WTC11 (cell line): ENCODE results near the gene CHRNB1. TPM values are rescaled to one million over a fixed set of nuclear protein-coding genes. Genes with fewer than 3 reads are reported as not detected.

Source experiments
- ATAC-seq: fragments of 200-7000 bp; cut with Tn5 transposase; 2 replicates; pipeline ENCODE4 v1.10.0; 2021; ENCODE audit warnings: mild to moderate bottlenecking, moderate library complexity
- CTCF ChIA-PET: fragments of 300-600 bp; sonication (Branson Sonifier 250); formaldehyde crosslinking; loops from one replicate; lab custom pipeline; 2021; ENCODE audit warnings: antibody characterized with exemption; lab: Charles Lee
- POLR2A ChIA-PET: fragments of 350-600 bp; sonication (Branson Sonifier 250); formaldehyde crosslinking; loops from one replicate; lab custom pipeline; 2021; ENCODE audit warnings: antibody characterized with exemption; lab: Charles Lee
- DNase-seq: peaks from one replicate; pipeline ENCODE4 v3.0.0; 2021; ENCODE audit warnings: low spot score
- H3K27ac Mint-ChIP-seq: 2 replicates; pipeline ENCODE4 v1.8.0; 2021; ENCODE audit warnings: mixed read lengths
- H3K27me3 Mint-ChIP-seq: 2 replicates; pipeline ENCODE4 v1.8.0; 2021; ENCODE audit warnings: low read depth, mild to moderate bottlenecking, moderate library complexity, mixed read lengths
- H3K36me3 Mint-ChIP-seq: 2 replicates; pipeline ENCODE4 v1.8.0; 2021; ENCODE audit warnings: mixed read lengths
- H3K4me1 Mint-ChIP-seq: 2 replicates; pipeline ENCODE4 v1.8.0; 2022; ENCODE audit warnings: mixed read lengths
- H3K4me3 Mint-ChIP-seq: 2 replicates; pipeline ENCODE4 v1.8.0; 2021; ENCODE audit warnings: mild to moderate bottlenecking, moderate library complexity, mixed read lengths
- H3K9me3 Mint-ChIP-seq: 2 replicates; pipeline ENCODE4 v1.8.0; 2021; ENCODE audit warnings: mixed read lengths
- ATF1 ChIP-seq: sonication (generic); formaldehyde crosslinking; IDR thresholded peaks from 2 replicates; pipeline ENCODE4 v1.8.1; 2023; ENCODE audit warnings: mild to moderate bottlenecking, moderate library complexity, missing genetic modification reagents
- EMX1 ChIP-seq: fragments of 250-450 bp; sonication (Bioruptor Pico); IDR thresholded peaks from 2 replicates; pipeline ENCODE4 v1.8.0; 2021; ENCODE audit warnings: mild to moderate bottlenecking
- ETV6 ChIP-seq: sonication (generic); formaldehyde crosslinking; IDR thresholded peaks from 2 replicates; pipeline ENCODE4 v1.8.1; 2022; ENCODE audit warnings: mild to moderate bottlenecking, missing genetic modification reagents
- FOXJ3 ChIP-seq: sonication (generic); formaldehyde crosslinking; IDR thresholded peaks from 2 replicates; pipeline ENCODE4 v1.9.0; 2021; ENCODE audit warnings: missing genetic modification reagents, mild to moderate bottlenecking, borderline replicate concordance
- GABPB1 ChIP-seq: sonication (generic); formaldehyde crosslinking; IDR thresholded peaks from 2 replicates; pipeline ENCODE4 v1.8.1; 2023; ENCODE audit warnings: mild to moderate bottlenecking, missing genetic modification reagents
- GRHL2 ChIP-seq: fragments of 250-450 bp; sonication (Bioruptor Pico); IDR thresholded peaks from 2 replicates; pipeline ENCODE4 v1.8.0; 2022; ENCODE audit warnings: mild to moderate bottlenecking, moderate library complexity; ENCODE audit not compliant: insufficient replicate concordance, severe bottlenecking
- NFATC4 ChIP-seq: fragments of 250-450 bp; sonication (Bioruptor Pico); IDR thresholded peaks from 2 replicates; pipeline ENCODE4 v1.9.0; 2021; ENCODE audit warnings: mild to moderate bottlenecking
- NFE2L1 ChIP-seq: sonication (generic); formaldehyde crosslinking; IDR thresholded peaks from 2 replicates; pipeline ENCODE4 v1.8.1; 2023; ENCODE audit warnings: missing genetic modification reagents
- NR1H2 ChIP-seq: sonication (generic); formaldehyde crosslinking; IDR thresholded peaks from 2 replicates; pipeline ENCODE4 v1.9.0; 2021; ENCODE audit warnings: mild to moderate bottlenecking, moderate library complexity, missing genetic modification reagents
- RELA ChIP-seq: sonication (generic); formaldehyde crosslinking; IDR thresholded peaks from 2 replicates; pipeline ENCODE4 v1.8.1; 2022; ENCODE audit warnings: missing genetic modification reagents, mild to moderate bottlenecking, borderline replicate concordance
- RORB ChIP-seq: fragments of 250-450 bp; sonication (Bioruptor Pico); IDR thresholded peaks from 2 replicates; pipeline ENCODE4 v1.9.0; 2021; ENCODE audit warnings: mild to moderate bottlenecking
- SMAD4 ChIP-seq: sonication (generic); formaldehyde crosslinking; IDR thresholded peaks from 2 replicates; pipeline ENCODE4 v1.8.0; 2022; ENCODE audit warnings: mild to moderate bottlenecking, missing genetic modification reagents
- ZNF138 ChIP-seq: sonication (generic); formaldehyde crosslinking; conservative IDR thresholded peaks from 2 replicates; pipeline ENCODE4 v1.8.1; 2022; ENCODE audit warnings: mild to moderate bottlenecking, moderate library complexity, missing genetic modification reagents
- ZNF317 ChIP-seq: sonication (generic); formaldehyde crosslinking; IDR thresholded peaks from 2 replicates; pipeline ENCODE4 v1.8.1; 2023; ENCODE audit warnings: low read depth, mild to moderate bottlenecking, moderate library complexity, missing genetic modification reagents, borderline replicate concordance
- ZNF396 ChIP-seq: fragments of 250-450 bp; sonication (Bioruptor Pico); IDR thresholded peaks from 2 replicates; pipeline ENCODE4 v1.8.0; 2021; ENCODE audit warnings: mild to moderate bottlenecking, moderate library complexity, borderline replicate concordance
- total RNA-seq: library from RNA; stranded (reverse); gene quantifications from 3 replicates; pipeline ENCODE4 v1.2.3, GENCODE V29; 2021
- TF ChIP-seq, protein P1 (sequence below): sonication (generic); formaldehyde crosslinking; IDR thresholded peaks from 2 replicates; pipeline ENCODE4 v1.8.0; 2022; ENCODE audit warnings: mild to moderate bottlenecking, missing genetic modification reagents
- TF ChIP-seq, protein P2 (sequence below): fragments of 250-450 bp; sonication (Bioruptor Pico); IDR thresholded peaks from 2 replicates; pipeline ENCODE4 v1.9.0; 2021; ENCODE audit warnings: mild to moderate bottlenecking
- TF ChIP-seq, protein P3 (sequence below): sonication (generic); formaldehyde crosslinking; IDR thresholded peaks from 2 replicates; pipeline ENCODE4 v1.8.1; 2022; ENCODE audit warnings: mild to moderate bottlenecking, moderate library complexity, missing genetic modification reagents
- TF ChIP-seq, protein P4 (sequence below): sonication (generic); formaldehyde crosslinking; conservative IDR thresholded peaks from 2 replicates; pipeline ENCODE4 v1.8.1; 2022; ENCODE audit warnings: mild to moderate bottlenecking, missing genetic modification reagents
- TF ChIP-seq, protein P5 (sequence below): fragments of 250-450 bp; sonication (Bioruptor Pico); IDR thresholded peaks from 2 replicates; pipeline ENCODE4 v2.1.2; 2022; ENCODE audit warnings: mild to moderate bottlenecking, moderate library complexity
- TF ChIP-seq, protein P6 (sequence below): sonication (generic); formaldehyde crosslinking; IDR thresholded peaks from 2 replicates; pipeline ENCODE4 v1.8.1; 2023; ENCODE audit warnings: mild to moderate bottlenecking, missing genetic modification reagents
- TF ChIP-seq, protein P7 (sequence below): sonication (generic); formaldehyde crosslinking; IDR thresholded peaks from 2 replicates; pipeline ENCODE4 v1.8.0; 2023; ENCODE audit warnings: mild to moderate bottlenecking, missing genetic modification reagents

Gene CHRNB1
- total RNA-seq, 1 experiment from 2014 or later, result 16.0 TPM

DNA sequence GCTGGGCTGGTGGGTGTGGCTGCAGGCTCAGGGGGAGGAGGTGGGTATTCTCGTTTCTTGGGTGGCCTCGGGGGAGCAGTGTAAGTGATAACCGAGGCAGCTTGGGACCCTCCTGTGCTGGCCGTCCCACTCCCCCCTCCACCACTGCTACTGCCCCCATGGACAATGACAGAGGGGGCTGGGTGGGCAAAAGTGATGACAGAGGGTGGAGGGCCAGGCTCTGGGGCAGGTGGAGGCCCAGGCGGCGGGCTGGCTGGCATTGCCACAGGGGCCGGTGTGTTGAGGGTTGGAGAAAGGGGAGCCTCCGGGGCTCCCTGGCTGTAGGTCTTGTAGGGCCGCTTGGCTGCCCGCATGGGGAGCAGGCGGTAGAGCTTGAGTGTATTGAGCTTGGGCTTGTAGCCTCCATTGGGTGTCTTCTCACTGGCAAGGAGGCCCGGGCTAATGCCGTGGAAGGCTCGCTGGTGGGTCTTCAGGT is 18.5 kb downstream of the CHRNB1 start:
- Mint-ChIP-seq H3K27me3 (peaks cover 9% of the 10 kb centered on the region), H3K4me1 (peaks cover 17% of the 10 kb centered on the region), H3K27ac (no peak overlapping the region), H3K4me3 (no peak overlapping the region), H3K9me3 (no peaks in the 10 kb centered on the region), H3K36me3 (no peaks in the 10 kb centered on the region)
- ChIA-PET CTCF (interaction anchor here (0.6 kb wide), 1 partner anchor 93 kb away, joined by 3 read pairs; no protein-coding TSS in a partner anchor), POLR2A (interaction anchor here (0.5 kb wide), 1 partner anchor 84 kb away, joined by 4 read pairs; no protein-coding TSS in a partner anchor)
- no peak for TF ChIP-seq ZNF138 (CRISPR knock-in tag)
- TF ChIP-seq SMAD4 (CRISPR knock-in tag), result no peak
- TF ChIP-seq RORB (CRISPR knock-in tag), result no peak
- no peak for TF ChIP-seq ETV6 (CRISPR knock-in tag)
- TF ChIP-seq, protein P1, sequence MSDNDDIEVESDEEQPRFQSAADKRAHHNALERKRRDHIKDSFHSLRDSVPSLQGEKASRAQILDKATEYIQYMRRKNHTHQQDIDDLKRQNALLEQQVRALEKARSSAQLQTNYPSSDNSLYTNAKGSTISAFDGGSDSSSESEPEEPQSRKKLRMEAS (CRISPR knock-in tag), result no peak
- no peak for TF ChIP-seq FOXJ3 (CRISPR knock-in tag)
- TF ChIP-seq NR1H2 (CRISPR knock-in tag), result no peak
- no peak for TF ChIP-seq GABPB1 (CRISPR knock-in tag)
- no peak for TF ChIP-seq ZNF396 (CRISPR knock-in tag)
- no peak for TF ChIP-seq NFE2L1 (CRISPR knock-in tag)
- TF ChIP-seq ZNF317 (CRISPR knock-in tag), result no peak
- TF ChIP-seq, protein P2, sequence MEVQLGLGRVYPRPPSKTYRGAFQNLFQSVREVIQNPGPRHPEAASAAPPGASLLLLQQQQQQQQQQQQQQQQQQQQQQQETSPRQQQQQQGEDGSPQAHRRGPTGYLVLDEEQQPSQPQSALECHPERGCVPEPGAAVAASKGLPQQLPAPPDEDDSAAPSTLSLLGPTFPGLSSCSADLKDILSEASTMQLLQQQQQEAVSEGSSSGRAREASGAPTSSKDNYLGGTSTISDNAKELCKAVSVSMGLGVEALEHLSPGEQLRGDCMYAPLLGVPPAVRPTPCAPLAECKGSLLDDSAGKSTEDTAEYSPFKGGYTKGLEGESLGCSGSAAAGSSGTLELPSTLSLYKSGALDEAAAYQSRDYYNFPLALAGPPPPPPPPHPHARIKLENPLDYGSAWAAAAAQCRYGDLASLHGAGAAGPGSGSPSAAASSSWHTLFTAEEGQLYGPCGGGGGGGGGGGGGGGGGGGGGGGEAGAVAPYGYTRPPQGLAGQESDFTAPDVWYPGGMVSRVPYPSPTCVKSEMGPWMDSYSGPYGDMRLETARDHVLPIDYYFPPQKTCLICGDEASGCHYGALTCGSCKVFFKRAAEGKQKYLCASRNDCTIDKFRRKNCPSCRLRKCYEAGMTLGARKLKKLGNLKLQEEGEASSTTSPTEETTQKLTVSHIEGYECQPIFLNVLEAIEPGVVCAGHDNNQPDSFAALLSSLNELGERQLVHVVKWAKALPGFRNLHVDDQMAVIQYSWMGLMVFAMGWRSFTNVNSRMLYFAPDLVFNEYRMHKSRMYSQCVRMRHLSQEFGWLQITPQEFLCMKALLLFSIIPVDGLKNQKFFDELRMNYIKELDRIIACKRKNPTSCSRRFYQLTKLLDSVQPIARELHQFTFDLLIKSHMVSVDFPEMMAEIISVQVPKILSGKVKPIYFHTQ (CRISPR knock-in tag), result no peak
- TF ChIP-seq, protein P3, sequence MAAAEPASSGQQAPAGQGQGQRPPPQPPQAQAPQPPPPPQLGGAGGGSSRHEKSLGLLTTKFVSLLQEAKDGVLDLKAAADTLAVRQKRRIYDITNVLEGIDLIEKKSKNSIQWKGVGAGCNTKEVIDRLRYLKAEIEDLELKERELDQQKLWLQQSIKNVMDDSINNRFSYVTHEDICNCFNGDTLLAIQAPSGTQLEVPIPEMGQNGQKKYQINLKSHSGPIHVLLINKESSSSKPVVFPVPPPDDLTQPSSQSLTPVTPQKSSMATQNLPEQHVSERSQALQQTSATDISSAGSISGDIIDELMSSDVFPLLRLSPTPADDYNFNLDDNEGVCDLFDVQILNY, result no peak
- no peak for TF ChIP-seq EMX1 (CRISPR knock-in tag)
- TF ChIP-seq NFATC4 (CRISPR knock-in tag), result no peak
- TF ChIP-seq, protein P4, sequence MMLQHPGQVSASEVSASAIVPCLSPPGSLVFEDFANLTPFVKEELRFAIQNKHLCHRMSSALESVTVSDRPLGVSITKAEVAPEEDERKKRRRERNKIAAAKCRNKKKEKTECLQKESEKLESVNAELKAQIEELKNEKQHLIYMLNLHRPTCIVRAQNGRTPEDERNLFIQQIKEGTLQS, result no peak
- TF ChIP-seq RELA, result no peak
- no peak for TF ChIP-seq GRHL2
- TF ChIP-seq, protein P5, sequence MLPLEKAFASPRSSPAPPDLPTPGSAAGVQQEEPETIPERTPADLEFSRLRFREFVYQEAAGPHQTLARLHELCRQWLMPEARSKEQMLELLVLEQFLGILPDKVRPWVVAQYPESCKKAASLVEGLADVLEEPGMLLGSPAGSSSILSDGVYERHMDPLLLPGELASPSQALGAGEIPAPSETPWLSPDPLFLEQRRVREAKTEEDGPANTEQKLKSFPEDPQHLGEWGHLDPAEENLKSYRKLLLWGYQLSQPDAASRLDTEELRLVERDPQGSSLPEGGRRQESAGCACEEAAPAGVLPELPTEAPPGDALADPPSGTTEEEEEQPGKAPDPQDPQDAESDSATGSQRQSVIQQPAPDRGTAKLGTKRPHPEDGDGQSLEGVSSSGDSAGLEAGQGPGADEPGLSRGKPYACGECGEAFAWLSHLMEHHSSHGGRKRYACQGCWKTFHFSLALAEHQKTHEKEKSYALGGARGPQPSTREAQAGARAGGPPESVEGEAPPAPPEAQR (CRISPR knock-in tag), result no peak
- TF ChIP-seq ATF1, result no peak
- no peak for ATAC-seq
- no peak for DNase-seq

DNA sequence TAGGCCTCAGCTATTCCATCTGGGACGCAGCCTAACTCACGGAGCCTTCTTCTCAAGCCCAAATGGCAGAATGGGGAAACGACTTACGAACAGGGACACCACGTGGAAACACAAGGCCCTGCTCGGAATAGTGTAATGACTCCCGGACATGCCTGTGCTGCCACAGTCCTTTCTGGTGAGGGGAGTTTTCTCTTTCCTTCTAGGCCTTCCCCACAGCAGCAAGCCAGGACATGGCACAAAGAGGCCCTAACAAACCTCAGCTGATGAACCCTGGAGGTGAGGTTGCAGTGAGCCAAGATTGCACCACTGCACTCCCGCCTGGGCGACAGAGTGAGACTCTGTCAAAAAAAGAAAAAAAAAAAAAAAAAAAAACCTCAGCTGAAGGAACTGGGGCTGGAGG is 19.2 kb downstream of the CHRNB1 start:
- no peak for ATAC-seq
- H3K27me3 Mint-ChIP-seq, result peaks cover 4% of the 10 kb centered on the region
- no peak overlapping the region for H3K27ac Mint-ChIP-seq
- ChIA-PET POLR2A (interaction anchor here (0.5 kb wide), 1 partner anchor 83 kb away, joined by 4 read pairs; no protein-coding TSS in a partner anchor), CTCF (interaction anchor here (0.6 kb wide), 1 partner anchor 93 kb away, joined by 3 read pairs; no protein-coding TSS in a partner anchor)
- H3K9me3 Mint-ChIP-seq, result no peaks in the 10 kb centered on the region
- peaks cover 17% of the 10 kb centered on the region for H3K4me1 Mint-ChIP-seq
- H3K36me3 Mint-ChIP-seq, result no peaks in the 10 kb centered on the region
- no peak for DNase-seq
- no peak overlapping the region for H3K4me3 Mint-ChIP-seq
- TF ChIP-seq, protein P6, sequence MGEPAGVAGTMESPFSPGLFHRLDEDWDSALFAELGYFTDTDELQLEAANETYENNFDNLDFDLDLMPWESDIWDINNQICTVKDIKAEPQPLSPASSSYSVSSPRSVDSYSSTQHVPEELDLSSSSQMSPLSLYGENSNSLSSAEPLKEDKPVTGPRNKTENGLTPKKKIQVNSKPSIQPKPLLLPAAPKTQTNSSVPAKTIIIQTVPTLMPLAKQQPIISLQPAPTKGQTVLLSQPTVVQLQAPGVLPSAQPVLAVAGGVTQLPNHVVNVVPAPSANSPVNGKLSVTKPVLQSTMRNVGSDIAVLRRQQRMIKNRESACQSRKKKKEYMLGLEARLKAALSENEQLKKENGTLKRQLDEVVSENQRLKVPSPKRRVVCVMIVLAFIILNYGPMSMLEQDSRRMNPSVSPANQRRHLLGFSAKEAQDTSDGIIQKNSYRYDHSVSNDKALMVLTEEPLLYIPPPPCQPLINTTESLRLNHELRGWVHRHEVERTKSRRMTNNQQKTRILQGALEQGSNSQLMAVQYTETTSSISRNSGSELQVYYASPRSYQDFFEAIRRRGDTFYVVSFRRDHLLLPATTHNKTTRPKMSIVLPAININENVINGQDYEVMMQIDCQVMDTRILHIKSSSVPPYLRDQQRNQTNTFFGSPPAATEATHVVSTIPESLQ (CRISPR knock-in tag), result no peak
- TF ChIP-seq, protein P7, sequence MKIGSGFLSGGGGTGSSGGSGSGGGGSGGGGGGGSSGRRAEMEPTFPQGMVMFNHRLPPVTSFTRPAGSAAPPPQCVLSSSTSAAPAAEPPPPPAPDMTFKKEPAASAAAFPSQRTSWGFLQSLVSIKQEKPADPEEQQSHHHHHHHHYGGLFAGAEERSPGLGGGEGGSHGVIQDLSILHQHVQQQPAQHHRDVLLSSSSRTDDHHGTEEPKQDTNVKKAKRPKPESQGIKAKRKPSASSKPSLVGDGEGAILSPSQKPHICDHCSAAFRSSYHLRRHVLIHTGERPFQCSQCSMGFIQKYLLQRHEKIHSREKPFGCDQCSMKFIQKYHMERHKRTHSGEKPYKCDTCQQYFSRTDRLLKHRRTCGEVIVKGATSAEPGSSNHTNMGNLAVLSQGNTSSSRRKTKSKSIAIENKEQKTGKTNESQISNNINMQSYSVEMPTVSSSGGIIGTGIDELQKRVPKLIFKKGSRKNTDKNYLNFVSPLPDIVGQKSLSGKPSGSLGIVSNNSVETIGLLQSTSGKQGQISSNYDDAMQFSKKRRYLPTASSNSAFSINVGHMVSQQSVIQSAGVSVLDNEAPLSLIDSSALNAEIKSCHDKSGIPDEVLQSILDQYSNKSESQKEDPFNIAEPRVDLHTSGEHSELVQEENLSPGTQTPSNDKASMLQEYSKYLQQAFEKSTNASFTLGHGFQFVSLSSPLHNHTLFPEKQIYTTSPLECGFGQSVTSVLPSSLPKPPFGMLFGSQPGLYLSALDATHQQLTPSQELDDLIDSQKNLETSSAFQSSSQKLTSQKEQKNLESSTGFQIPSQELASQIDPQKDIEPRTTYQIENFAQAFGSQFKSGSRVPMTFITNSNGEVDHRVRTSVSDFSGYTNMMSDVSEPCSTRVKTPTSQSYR (CRISPR knock-in tag), result no peak
- TF ChIP-seq, protein P2 (CRISPR knock-in tag), result no peak
